Fibroblast of gingiva (primary cell): ENCODE measurements around the gene SRRM1.

Experiments
- DNase-seq: peaks from one replicate; pipeline ENCODE4 v3.0.0-alpha.2; 2011; ENCODE audit warnings: low read depth

SRRM1 gene, protein sequence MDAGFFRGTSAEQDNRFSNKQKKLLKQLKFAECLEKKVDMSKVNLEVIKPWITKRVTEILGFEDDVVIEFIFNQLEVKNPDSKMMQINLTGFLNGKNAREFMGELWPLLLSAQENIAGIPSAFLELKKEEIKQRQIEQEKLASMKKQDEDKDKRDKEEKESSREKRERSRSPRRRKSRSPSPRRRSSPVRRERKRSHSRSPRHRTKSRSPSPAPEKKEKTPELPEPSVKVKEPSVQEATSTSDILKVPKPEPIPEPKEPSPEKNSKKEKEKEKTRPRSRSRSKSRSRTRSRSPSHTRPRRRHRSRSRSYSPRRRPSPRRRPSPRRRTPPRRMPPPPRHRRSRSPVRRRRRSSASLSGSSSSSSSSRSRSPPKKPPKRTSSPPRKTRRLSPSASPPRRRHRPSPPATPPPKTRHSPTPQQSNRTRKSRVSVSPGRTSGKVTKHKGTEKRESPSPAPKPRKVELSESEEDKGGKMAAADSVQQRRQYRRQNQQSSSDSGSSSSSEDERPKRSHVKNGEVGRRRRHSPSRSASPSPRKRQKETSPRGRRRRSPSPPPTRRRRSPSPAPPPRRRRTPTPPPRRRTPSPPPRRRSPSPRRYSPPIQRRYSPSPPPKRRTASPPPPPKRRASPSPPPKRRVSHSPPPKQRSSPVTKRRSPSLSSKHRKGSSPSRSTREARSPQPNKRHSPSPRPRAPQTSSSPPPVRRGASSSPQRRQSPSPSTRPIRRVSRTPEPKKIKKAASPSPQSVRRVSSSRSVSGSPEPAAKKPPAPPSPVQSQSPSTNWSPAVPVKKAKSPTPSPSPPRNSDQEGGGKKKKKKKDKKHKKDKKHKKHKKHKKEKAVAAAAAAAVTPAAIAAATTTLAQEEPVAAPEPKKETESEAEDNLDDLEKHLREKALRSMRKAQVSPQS

DNA sequence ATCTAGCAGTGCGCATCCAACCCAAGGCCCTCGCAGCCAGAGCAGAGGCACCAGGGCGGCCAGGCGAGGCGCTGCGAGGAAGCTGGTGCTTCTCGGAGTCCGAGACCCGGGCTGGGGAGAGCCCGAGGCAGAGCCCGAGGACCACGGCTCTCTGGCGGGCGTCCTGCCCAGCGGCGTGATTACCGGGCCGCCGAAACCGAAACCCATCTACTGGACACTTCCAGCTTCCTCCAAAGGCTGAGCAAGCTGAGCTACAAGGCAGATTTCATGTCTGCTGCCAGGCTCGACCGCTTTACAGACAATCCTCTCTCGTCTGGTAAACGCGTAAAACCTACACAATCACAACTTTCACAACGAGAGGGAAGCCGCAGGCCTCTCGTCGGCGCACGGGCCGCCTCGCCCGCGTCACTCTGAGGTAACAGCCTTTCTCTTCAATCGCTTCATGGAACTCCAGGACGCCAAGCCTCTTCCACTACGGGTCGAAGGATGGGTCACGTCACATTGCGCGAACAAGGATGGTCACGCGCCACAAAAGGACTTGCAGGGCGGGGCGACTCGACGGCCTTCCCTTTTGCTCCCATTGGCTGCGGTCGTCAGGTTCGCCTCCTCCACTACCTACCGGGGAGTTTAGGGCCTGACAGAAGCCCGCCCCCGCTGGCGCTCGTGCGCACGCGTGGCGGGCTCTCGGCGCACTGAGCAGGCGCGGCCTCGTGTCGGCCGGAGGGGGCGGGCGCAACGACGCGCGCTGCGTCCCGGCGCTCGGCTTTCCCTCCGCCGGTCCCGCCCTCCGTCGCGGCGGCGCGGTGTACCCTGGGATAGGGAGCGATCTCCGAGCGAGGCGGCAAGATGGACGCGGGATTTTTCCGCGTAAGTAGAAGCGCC is at the start of gene SRRM1:
Gene SRRM1 (plus strand): TSS at position 822 of the 882 bp plus-strand sequence. CDS start 25 bp downstream, at position 847.
- peak; percentile 100 for DNase-seq

DNA sequence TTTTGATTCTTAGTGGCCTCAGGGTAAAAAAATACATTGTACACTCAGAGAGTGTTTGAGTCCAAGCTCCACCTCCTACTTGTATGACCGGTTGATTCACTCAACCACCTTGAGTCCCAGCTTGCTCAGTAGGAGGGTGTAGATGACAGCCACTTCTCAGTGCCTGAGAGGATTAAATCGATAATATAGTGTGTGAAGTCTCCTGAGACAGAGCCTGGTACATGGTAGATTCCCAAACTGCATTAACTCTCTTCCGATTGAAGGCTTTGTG is 48.8 kb upstream of the SRRM1 start:
- DNase-seq = no peak

DNA sequence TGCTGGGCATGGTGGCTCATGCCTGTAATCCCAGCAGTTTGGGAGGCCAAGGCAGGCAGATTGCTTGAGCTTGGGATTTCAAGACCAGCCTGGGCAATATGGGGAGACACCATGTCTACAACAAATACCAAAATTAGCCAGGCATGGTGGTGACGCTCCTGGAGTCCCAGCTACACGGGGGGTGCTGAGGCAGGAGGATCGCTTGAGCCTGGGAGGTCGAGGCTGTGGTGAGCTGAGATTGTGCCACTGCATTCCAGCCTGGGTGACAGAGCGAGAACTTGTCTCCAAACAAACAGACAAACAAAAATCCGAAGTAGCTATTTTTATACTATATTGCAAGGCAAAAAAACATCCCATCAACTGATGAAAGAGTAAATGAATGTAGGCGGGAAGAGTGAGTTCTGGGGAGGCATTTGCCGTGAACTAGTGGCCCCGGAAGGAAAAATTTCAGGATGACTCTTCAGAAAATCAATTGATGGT is 46.7 kb upstream of the SRRM1 start:
- no peak for DNase-seq

DNA sequence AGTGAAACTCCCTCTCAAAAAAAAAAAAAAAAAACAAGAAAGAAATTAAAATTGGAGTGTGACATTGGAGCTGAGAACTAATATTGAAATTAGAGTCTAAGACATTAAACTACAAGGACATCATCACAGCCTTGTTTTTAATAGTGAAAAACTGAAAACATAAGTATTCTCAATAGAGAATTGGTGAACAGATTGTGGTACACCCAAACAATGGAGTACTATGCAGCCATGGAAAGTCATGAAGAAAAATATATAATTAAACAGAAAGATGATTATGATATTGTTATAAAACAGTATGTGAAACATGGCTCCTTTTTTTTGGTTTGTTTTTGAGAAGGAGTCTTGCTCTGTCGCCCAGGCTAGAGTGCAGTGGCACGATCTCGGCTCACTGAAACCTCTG is 43.8 kb upstream of the SRRM1 start:
- no peak for DNase-seq

DNA sequence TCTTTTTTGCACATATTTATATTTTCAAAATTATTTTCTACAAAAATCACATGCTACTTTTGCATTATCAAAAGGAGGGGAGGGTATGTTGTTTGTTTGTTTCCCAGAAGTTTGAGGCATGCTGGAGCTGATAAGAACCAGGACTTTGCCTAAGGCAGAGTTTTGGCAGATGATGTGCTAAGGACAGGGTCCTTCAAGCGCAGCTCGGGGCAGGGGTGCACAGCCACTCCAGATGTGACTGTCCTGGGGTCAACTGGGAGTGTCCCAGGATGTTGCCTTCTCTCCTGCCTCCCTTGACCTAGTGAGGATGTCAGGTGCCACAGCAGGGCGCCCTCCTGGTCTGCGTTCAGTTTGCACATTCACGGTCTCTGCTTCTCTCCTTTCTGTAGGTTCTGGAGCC is 42.6 kb upstream of the SRRM1 start:
- DNase-seq = no peak

DNA sequence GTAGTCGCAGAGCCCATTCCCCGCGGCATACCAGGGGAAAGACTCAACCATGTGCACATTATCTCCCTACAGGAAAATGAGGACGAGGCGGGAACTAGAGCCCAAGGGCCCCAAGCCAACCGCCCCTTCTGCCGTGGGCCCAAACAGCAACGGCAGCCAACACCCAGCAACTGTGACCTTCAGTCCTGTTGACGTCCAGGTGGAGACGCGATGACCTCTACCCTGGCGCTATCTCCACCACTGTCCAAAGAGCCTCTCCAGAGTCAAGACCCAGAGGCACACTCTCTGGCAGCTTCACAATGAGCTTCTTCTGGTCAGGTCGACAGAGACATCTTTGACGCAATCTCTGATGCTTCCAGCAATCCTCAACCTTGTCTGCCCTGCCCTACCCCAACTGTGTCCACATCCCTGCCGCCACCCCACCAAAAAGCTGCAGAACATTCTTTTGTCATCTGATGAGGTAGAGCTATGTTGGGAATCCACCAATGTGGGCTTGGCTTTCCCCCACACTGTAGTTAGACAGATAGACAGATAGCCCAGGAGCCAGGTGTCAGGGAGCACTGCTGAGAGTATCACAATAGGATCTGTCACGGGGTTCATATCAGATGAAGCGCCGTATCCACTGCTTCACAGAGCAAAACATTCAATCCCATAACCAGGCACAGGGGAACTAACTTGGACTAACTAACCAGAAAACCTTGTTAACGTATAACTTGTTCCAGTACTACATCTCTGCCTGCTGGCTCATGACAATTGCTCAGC is 37.4 kb upstream of the SRRM1 start:
- no peak for DNase-seq

DNA sequence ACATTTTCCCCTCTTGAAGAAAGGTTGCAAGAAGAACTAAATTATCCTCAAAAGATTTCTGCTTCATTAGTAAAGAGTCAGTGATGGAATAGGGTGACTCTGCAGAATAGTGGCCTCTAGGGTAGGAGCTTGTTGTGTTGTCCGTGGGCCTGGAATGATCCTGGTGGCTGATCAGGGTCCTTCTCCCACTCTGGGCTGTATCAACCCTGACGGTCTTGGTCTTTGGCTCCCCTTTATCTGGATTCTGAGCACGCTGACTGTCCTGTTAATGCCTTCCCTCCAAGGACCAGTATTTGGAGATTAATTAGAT is 36.9 kb upstream of the SRRM1 start:
- DNase-seq = no peak

DNA sequence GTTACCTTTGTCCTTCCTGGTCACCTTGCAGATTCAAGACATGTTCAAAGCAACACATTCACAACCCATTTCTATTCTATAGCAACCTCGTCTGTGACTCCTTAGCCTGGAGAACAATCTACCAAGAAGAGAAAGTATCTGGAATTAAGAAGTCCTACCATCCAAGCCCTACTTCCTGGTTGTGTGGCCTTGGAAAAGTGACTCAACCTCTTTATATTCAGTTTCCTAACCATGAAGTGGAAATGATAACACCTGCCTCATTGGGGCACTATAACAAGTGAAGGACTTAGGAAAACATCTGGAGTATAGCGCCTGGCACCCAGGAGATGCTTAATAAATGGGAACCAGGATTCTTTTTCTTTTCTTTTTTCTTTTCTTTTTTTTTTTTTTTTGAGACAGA is 36.5 kb upstream of the SRRM1 start:
- DNase-seq = no peak

DNA sequence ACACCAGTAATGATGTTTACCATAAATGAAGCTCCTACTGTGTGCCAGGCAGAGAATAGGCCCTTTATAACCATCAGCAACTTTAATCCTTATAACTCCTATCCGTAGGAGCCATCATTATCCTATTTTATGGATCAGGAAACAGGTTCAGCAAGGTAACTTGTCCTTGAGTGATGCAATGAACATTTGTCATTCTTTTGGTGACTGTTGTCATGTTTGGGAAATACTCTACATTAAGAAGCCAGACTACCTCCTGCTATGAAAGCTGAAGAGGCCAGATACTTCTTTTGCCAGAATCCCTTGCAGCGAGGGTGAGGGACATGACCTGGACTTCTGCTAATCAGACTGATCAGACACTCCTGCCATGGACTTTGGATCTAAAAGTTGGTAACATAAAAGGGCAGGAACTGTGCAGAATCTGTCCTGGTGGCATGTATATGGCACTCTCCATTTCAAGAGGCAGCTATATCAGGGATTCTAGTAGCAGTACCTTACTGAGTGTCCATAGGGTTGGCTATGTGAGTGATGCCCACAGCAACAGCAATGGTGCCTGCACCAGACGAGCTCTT is 33.1 kb upstream of the SRRM1 start:
- no peak for DNase-seq

DNA sequence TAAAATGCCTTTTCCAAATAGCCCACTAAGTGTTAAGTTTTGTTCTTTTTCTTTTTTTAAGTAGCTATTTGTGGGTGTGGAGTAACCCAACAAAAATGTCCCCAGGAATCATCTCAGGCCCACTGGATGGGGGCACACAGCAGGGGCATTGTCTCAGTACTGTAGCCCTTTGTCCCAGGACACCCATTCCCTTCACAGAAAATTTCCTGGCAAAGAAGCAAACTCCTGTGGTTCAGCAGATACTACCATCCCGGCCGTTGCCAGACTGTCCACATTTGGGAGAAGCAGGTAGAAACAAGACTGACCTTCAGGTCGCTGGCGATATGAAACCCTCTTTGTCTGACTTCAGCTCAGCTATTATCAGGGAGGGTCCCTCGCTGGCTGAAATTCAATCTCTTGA is 23.7 kb upstream of the SRRM1 start:
- DNase-seq = no peak

DNA sequence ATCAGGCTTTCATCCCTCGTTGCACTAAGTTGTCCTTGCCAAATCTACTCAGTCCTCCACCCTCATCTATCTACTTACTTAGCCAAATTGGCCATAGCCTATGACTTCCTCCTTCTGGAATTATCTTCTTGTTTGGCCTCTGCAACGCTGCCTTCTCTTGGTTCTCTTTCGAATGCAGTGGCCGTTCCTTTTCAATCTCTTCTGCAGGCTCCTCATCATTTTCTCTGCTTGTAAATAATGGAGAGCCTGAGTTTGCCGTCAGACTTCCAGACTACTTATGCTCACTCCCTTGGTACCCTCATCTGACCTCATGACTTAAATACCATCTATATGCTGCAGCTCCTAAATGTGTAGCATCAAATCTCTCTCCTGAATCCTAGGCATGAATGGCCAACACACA is 22.4 kb upstream of the SRRM1 start:
- no peak for DNase-seq

DNA sequence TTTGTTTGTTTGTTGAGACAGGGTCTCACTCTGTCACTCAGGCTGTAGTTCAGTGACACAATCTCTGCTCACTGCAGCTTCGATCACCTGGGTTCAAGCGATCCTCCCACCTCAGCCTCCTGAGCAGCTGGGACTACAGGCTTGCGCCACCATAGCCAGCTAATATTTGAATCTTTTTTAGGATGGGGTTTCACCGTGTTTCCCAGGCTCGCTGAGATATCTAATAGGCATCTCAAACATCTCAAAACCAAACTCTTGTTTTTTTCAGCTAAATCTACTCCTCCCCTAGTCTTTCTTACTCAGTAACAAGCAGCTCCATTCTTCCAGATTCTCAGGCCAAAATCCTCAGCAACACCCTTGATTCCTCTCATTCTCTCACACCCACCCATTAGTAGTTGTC is 22.0 kb upstream of the SRRM1 start:
- DNase-seq = no peak

DNA sequence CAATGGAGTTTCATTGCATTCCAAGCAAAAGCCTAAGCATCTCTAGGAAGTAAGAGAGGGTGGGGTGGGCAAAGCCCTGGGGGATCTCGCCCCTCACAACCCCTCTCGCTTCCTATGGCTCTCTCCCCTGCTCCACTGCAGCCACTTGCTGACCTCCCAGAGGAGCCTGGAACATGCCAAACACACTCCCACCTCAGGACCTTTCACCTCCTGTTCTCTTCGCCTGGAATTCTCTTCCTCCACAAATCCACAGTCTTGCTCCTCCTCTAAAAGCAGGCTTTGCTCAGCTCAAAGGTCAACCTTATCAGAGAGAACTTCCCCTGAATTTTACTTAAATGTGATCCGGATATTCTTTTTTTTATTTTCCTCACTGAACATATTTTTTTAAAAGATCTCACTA is 20.9 kb upstream of the SRRM1 start:
- no peak for DNase-seq

DNA sequence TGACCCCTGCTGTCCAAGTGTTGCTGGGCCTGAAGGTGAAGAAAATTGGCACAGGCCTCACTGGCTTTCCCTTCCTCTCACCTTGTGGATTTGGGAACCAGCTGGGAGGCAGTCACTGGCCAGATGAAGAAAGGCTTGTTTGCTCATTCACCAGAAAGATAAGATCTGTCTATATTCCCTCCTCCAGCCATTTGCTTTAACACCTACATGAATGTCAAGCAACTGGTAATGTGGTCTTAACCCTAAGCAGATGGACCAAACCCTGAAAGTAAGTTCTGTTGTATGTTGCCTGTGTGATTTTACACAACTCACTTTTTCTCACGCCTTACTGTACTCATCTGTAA is 10.3 kb upstream of the SRRM1 start:
- DNase-seq = no peak

DNA sequence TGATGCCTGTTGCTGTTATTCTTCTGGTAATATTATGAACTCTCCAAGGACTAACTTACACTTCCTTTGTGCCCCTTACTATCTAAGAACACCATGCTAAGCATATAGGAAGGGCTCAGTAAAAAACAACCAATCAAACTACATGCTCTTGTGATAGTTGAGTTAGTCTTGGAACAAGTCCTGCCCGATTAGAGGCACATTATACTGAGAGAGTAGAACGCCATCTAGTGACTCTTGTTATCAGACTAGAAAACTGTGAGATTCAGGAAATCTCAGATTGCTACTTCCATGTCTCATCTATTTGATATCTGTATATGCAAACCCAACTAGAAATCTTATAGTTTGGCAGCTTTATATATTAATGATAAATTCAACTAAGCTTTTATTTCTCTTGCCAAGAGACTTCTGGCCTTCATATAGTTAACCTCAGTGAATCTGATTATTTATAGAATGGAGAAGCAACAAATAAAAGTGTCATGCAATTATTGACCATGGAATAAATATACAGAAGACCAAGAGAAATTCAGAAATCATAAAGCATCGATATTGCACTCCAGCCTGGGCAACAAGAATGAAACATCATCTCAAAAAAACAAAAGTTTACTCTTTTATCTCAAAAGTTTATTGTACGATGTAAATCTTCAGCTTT is 7.8 kb upstream of the SRRM1 start:
- DNase-seq = peak; percentile 64

DNA sequence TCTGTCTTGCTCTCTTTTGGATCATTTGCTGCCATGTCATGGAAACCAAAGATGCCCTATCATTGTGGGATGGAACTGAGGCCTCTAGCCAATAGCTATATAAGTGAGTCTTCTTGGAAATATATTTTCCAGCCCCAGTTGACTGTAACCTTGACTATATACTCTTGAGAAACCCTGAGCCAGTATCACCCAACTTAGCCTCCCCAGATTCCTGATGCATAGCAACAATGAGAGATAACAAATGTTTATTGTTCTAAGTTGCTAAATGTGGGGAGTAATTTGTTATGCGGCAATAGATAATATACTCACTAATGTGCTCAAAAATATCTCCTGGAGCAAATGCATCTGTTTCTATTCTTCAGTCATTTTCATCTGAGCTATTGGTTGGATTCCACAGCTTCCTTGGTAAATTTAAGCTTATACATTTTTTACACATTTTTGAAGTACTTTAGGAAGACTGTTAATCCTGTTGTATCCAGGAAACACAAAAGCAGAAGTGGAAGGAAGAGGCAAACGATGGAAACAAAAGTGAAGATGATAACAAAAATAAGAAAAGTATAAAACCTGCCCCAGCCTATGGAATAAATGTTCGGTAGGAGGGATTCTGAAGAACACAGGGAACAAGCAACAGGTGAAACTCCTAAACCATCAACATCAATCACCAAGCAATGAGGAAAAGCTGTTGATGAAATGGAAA is 6.3 kb upstream of the SRRM1 start:
- no peak for DNase-seq

DNA sequence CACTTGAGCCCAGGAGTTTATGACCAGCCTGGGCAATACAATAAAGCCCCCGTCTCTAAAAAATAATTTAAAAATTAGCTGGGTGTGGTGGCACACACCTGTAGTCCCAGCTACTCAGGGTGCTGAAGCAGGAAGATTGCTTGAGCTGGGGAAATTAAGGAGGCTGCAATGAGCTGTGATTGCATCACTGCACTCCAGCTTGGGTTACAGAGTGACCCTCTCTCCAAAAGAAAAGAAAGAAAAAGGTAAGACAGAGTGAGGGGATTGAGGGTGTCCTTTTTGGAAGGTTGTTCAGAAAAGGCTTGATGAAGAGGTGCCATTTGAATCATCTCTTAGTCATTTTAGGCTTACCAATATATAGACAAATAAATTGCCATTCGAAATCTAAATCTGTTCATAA is 4.0 kb upstream of the SRRM1 start:
- no peak for DNase-seq

DNA sequence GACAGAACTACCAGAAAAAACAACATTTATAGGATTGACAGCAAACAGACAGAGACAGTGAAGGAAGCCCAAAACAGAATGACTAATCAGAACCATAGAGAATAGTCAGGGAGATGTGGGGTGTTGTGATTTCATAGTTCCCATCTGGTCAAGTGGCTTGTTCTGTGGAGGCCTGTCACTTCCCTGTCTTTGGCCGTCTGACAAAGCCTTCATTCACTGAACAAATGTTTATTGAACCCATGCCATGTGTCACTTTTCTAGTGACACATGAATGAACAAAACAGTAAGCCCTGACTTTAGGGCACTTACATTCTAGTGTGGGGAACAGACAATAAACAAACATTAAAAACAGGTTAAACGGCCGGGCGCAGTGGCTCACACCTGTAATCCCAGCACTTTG is 3.2 kb upstream of the SRRM1 start:
- no peak for DNase-seq

DNA sequence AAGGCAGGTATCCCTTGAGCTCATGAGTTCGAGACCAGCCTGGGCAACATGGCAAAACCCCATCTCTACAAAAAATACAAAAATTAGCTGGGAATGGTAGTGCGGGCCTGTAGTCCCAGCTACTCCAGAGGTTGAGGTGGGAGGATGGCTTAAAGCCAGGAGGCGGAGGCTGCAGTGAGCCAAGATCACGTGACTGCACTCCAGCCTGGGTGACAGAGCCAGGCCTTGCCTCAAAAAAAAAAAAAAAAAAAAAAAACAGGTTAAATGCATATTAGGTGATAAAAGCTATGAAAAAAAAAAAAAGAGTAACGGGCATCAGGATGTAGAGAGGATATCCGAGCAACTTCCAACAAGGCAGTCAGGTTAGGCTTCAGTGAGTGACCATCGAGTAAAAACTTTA is 2.8 kb upstream of the SRRM1 start:
- no peak for DNase-seq

DNA sequence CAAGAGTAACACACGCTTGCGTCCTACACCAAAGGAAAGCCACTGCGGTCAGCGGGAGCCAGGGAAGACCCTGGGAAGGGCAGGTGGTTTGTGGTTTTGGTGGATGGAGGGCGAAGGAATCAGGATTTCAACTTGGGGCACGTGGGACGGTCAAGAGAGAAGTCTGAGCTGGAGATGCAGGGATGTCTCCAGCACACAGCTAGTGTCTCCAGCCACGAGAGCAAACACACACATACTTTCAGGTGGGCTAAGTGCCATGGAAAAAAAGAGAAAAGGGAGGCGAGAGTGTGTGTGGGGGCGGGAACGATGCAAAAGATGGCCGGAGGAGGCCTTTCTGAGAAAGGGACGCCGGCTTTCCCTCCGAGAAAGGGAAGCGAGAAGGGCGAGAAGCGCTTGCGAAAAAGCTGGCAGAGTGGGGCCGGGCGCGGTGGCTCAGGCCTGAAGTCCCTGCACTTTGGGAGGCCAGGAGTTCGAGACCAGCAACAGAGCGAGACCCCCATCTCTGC is 1.4 kb upstream of the SRRM1 start:
- DNase-seq = peak; percentile 37
